Measurements from ENCODE around the gene FOLR2.

DNA sequence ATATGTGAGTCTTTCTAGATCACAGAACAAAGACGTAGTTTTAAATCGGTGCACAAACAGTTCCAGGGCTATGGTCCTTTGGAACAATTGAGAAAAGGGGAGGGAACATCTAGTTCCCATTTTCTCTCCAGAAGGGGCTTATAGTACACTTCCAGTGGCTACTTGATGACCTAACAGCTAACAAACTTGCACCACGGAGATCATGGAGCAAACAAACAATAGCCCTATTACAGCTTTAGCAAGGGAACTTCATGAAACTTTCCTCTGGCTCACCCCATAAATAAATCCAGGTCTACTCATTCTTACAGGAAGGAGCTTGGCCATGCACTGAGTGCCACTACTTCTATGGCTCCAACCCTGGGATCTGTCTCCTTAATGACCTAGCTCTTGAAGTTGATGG is 8.3 kb upstream of the FOLR2 start:
- TF ChIP-seq, protein P1, sequence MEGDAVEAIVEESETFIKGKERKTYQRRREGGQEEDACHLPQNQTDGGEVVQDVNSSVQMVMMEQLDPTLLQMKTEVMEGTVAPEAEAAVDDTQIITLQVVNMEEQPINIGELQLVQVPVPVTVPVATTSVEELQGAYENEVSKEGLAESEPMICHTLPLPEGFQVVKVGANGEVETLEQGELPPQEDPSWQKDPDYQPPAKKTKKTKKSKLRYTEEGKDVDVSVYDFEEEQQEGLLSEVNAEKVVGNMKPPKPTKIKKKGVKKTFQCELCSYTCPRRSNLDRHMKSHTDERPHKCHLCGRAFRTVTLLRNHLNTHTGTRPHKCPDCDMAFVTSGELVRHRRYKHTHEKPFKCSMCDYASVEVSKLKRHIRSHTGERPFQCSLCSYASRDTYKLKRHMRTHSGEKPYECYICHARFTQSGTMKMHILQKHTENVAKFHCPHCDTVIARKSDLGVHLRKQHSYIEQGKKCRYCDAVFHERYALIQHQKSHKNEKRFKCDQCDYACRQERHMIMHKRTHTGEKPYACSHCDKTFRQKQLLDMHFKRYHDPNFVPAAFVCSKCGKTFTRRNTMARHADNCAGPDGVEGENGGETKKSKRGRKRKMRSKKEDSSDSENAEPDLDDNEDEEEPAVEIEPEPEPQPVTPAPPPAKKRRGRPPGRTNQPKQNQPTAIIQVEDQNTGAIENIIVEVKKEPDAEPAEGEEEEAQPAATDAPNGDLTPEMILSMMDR (IDR thresholded peaks at IDR 0.05; ENCODE audit: low read length): no peak
- no peak for TF ChIP-seq EZH2 (optimal IDR thresholded peaks at IDR 0.05; ENCODE audit: low read depth, low read length)

Measured in MM.1S (cell line).